HUES64 (cell line): Measurements from ENCODE around the gene CYLD.

Experiments used
- H3K27ac ChIP-seq: 2 replicates; pipeline ENCODE4 v1.7.0; 2013; ENCODE audit warnings: low read depth, low read length, inconsistent platforms
- H3K27me3 ChIP-seq: 2 replicates; pipeline ENCODE4 v1.6.1; 2013; ENCODE audit warnings: mild to moderate bottlenecking, low read length; ENCODE audit not compliant: insufficient read depth
- H3K36me3 ChIP-seq: 2 replicates; pipeline ENCODE4 v1.6.1; 2013; ENCODE audit warnings: mild to moderate bottlenecking, low read length; ENCODE audit not compliant: insufficient read depth
- H3K4me1 ChIP-seq: 2 replicates; pipeline ENCODE4 v1.6.1; 2013; ENCODE audit warnings: mild to moderate bottlenecking, low read length, moderate library complexity; ENCODE audit not compliant: insufficient read depth
- H3K4me3 ChIP-seq: 2 replicates; pipeline ENCODE4 v1.5.1; 2013; ENCODE audit warnings: mild to moderate bottlenecking, low read length, moderate library complexity
- H3K9ac ChIP-seq: 2 replicates; pipeline ENCODE4 v1.6.1; 2013; ENCODE audit warnings: mild to moderate bottlenecking, low read depth, low read length
- H3K9me3 ChIP-seq: 2 replicates; pipeline ENCODE4 v1.6.1; 2013; ENCODE audit warnings: low read depth, low read length; ENCODE audit not compliant: insufficient read depth
- WGBS: fragments of 150-250, 120-280 bp; methylation state at CpG from one replicate; pipeline ENCODE4 v1.1.7; 2013; ENCODE audit warnings: missing lambda C conversion rate; 5-methylcytosine and 5-hydroxymethylcytosine counted together

CYLD gene

GRCh38 chr16:50763211-50763610 lies 21.3 kb downstream of the CYLD start:
- H3K4me3 ChIP-seq: no peak overlapping the region
- H3K27ac ChIP-seq: no peak overlapping the region
- H3K27me3 ChIP-seq: no peaks in the 10 kb centered on the region
- peaks cover 9% of the 10 kb centered on the region; the same call in 1 of the 2 replicates for H3K9me3 ChIP-seq
- H3K4me1 ChIP-seq: no peaks in the 10 kb centered on the region
- H3K36me3 ChIP-seq: no peaks in the 10 kb centered on the region; the same call in 1 of the 2 replicates
- 89% methylated on average over 1 of the region's 2 CpGs for WGBS
- H3K9ac ChIP-seq: no peak overlapping the region

GRCh38 chr16:50765260-50765659 lies 23.4 kb downstream of the CYLD start:
- 91% methylated on average over 1 of the region's 1 CpG for WGBS
- H3K4me3 ChIP-seq: no peak overlapping the region

GRCh38 chr16:50765861-50766260 lies 24.0 kb downstream of the CYLD start:
- no peaks in the 10 kb centered on the region; the same call in 1 of the 2 replicates for H3K36me3 ChIP-seq
- WGBS: 95% methylated on average over 1 of the region's 1 CpG
- H3K9ac ChIP-seq: no peak overlapping the region
- no peaks in the 10 kb centered on the region for H3K27me3 ChIP-seq
- no peak overlapping the region for H3K4me3 ChIP-seq
- H3K27ac ChIP-seq: no peak overlapping the region
- no peaks in the 10 kb centered on the region for H3K4me1 ChIP-seq
- peaks cover 9% of the 10 kb centered on the region; the same call in 1 of the 2 replicates for H3K9me3 ChIP-seq

More at GRCh38 chr16:50765260-50765659, 23.4 kb downstream of the CYLD start:
- Histone ChIP-seq H3K4me1 (no peaks in the 10 kb centered on the region), H3K27ac (no peak overlapping the region), H3K9me3 (peaks cover 9% of the 10 kb centered on the region; the same call in 1 of the 2 replicates), H3K9ac (no peak overlapping the region), H3K27me3 (no peaks in the 10 kb centered on the region), H3K36me3 (no peaks in the 10 kb centered on the region; the same call in 1 of the 2 replicates)

GRCh38 chr16:50767197-50767596 lies 25.3 kb downstream of the CYLD start:
- 100% methylated on average over 1 of the region's 2 CpGs for WGBS
- Histone ChIP-seq H3K27me3 (no peaks in the 10 kb centered on the region), H3K36me3 (no peaks in the 10 kb centered on the region; the same call in 1 of the 2 replicates)

DNA sequence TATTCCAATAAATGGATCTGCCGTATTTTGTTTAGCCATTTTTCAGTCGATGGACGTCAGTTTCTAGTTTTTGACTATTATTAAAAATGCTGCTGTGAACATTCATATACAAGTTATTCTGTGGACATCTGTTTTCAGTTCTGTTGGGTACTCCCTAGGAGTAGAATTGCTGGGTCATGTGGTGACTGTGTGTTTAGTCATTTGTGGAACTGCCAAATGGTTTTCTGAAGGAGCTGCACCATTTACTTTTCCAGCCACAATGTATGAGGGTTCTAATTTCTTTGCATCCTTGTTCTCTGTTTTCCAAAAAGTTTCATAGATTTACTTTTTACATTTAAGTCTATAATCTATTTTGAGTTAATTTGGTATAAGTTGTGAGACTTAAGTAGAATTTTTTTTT lies 29.5 kb downstream of the CYLD start:
- no peaks in the 10 kb centered on the region; the same call in 1 of the 2 replicates for H3K36me3 ChIP-seq
- H3K9ac ChIP-seq: no peak overlapping the region
- H3K27me3 ChIP-seq: no peaks in the 10 kb centered on the region
- 82% methylated on average over 3 of the region's 3 CpGs for WGBS
- H3K4me3 ChIP-seq: no peak overlapping the region
- no peaks in the 10 kb centered on the region for H3K4me1 ChIP-seq
- no peak overlapping the region for H3K27ac ChIP-seq
- H3K9me3 ChIP-seq: peaks cover 4% of the 10 kb centered on the region; the same call in 1 of the 2 replicates

More at GRCh38 chr16:50767197-50767596, 25.3 kb downstream of the CYLD start:
- H3K9me3 ChIP-seq: peaks cover 9% of the 10 kb centered on the region; the same call in 1 of the 2 replicates
- no peak overlapping the region for H3K27ac ChIP-seq
- H3K9ac ChIP-seq: no peak overlapping the region
- H3K4me3 ChIP-seq: no peak overlapping the region
- H3K4me1 ChIP-seq: no peaks in the 10 kb centered on the region

DNA sequence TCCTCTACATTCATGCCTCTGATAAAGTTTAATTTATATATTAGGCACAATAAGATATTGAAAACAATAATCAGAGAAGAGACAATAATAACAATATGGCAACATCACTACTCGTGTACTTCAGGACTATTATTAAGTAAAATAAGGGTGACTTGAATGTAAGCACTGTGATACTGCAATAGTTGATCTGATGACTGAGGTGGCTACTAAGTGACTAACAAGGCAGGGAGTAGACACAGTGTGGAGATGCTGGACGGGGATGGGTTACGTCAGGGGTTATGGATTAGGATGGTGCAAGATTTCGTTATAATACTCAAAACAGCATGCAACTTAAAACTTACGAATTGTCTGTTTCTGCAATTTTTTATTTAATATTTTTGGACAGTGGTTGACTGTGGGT lies 32.5 kb downstream of the CYLD start:
- H3K27me3 ChIP-seq: no peaks in the 10 kb centered on the region
- 97% methylated on average over 5 of the region's 5 CpGs for WGBS
- H3K4me3 ChIP-seq: no peak overlapping the region
- H3K9me3 ChIP-seq: no peaks in the 10 kb centered on the region
- H3K9ac ChIP-seq: no peak overlapping the region
- H3K36me3 ChIP-seq: no peaks in the 10 kb centered on the region
- no peaks in the 10 kb centered on the region for H3K4me1 ChIP-seq
- H3K27ac ChIP-seq: no peak overlapping the region

DNA sequence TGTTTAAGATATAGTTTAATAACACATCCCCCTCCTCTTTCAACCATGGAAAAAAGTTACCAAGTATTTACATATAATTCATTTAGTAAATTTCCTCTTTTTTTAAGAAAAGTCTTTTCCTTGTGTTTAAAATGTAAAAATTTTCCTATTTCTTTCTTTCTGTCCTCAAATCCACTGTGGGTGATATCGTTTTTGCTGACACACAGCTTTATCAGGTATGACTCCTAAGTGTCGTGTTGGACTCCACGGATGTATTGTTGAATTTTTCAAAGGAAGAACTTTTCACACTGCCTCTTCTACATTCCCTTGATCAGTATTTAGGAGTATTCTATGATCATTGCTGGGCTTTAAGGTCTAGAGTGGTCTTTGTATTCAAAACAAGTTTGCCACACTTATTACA lies 33.1 kb downstream of the CYLD start:
- no peaks in the 10 kb centered on the region for H3K36me3 ChIP-seq
- H3K27ac ChIP-seq: no peak overlapping the region
- no peak overlapping the region for H3K4me3 ChIP-seq
- no peak overlapping the region for H3K9ac ChIP-seq
- 89% methylated on average over 3 of the region's 3 CpGs for WGBS
- H3K27me3 ChIP-seq: no peaks in the 10 kb centered on the region
- no peaks in the 10 kb centered on the region for H3K4me1 ChIP-seq
- no peaks in the 10 kb centered on the region for H3K9me3 ChIP-seq

GRCh38 chr16:50776037-50776436 lies 34.2 kb downstream of the CYLD start:
- Histone ChIP-seq H3K9me3 (no peaks in the 10 kb centered on the region), H3K36me3 (no peaks in the 10 kb centered on the region), H3K27me3 (no peaks in the 10 kb centered on the region), H3K4me3 (no peak overlapping the region), H3K9ac (no peak overlapping the region), H3K4me1 (no peaks in the 10 kb centered on the region), H3K27ac (no peak overlapping the region)
- 100% methylated on average over 1 of the region's 1 CpG for WGBS

- no peak overlapping the region for H3K9ac ChIP-seq
- WGBS: 72% methylated on average over 1 of the region's 1 CpG
Measured at GRCh38 chr16:50778284-50779163, 36.6 kb downstream of the CYLD start.

GRCh38 chr16:50781043-50781442 lies 39.2 kb downstream of the CYLD start:
- Histone ChIP-seq H3K36me3 (no peaks in the 10 kb centered on the region; the same call in 1 of the 2 replicates), H3K4me1 (no peaks in the 10 kb centered on the region), H3K9me3 (no peaks in the 10 kb centered on the region), H3K4me3 (no peak overlapping the region), H3K9ac (no peak overlapping the region), H3K27me3 (no peaks in the 10 kb centered on the region), H3K27ac (no peak overlapping the region)
- 88% methylated on average over 7 of the region's 7 CpGs for WGBS

More at GRCh38 chr16:50778284-50779163, 36.6 kb downstream of the CYLD start:
- no peak overlapping the region for H3K27ac ChIP-seq
- no peaks in the 10 kb centered on the region for H3K4me1 ChIP-seq
- H3K36me3 ChIP-seq: no peaks in the 10 kb centered on the region
- H3K9me3 ChIP-seq: no peaks in the 10 kb centered on the region
- H3K4me3 ChIP-seq: no peak overlapping the region
- H3K27me3 ChIP-seq: no peaks in the 10 kb centered on the region

DNA sequence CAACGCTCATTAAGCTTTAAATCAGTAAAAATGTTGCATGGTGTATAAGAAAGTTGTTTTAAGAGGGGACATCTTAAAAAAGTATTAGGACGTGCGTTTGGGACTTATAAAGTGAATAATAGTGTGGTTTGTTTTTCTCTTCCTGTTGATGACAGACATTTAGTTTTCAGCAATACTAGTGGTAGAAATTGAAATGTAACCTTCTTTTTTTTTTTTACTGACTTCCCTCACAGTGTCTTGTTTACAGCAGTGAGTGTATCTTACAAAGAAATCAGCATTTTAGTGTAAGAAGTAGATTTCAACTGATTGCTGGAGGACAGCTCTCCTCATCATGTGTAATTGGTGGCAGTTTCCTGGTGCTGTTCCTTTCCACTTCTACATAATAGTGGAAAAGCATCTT lies 39.6 kb downstream of the CYLD start:
- H3K4me3 ChIP-seq: no peak overlapping the region
- 97% methylated on average over 3 of the region's 3 CpGs for WGBS

More for the DNA sequence above, 39.6 kb downstream of the CYLD start:
- no peaks in the 10 kb centered on the region for H3K9me3 ChIP-seq
- no peak overlapping the region for H3K27ac ChIP-seq
- no peaks in the 10 kb centered on the region for H3K4me1 ChIP-seq
- no peak overlapping the region for H3K9ac ChIP-seq
- no peaks in the 10 kb centered on the region for H3K27me3 ChIP-seq
- H3K36me3 ChIP-seq: no peaks in the 10 kb centered on the region; the same call in 1 of the 2 replicates
